HepG2 (cell line): ENCODE measurements around the gene SRCIN1. TPM values are rescaled to one million over a fixed set of nuclear protein-coding genes. Genes with fewer than 3 reads are reported as not detected.

ENCODE experiments used
- ATAC-seq: fragments of 200-7000 bp; cut with Tn5 transposase; 3 replicates; pipeline ENCODE4 v1.9.1; 2020; ENCODE audit warnings: mild to moderate bottlenecking, moderate library complexity
- BruUV-seq: library from RNA; stranded (reverse); fragments of 400-500 nt; replicated peaks from 2 replicates; lab custom pipeline; 2021; lab: Mats Ljungman, UMichigan
- CTCF ChIA-PET: fragments of 300-600 bp; formaldehyde crosslinking; extraction: SDS; loops from one replicate; lab custom pipeline; 2021; ENCODE audit warnings: low total read pairs, inconsistent platforms, low intra/inter-chr PET ratio; lab: Yijun Ruan, JAX
- POLR2A ChIA-PET: fragments of 350-600 bp; sonication (Branson Sonifier 250); formaldehyde crosslinking; loops from one replicate; lab custom pipeline; 2020; ENCODE audit warnings: antibody characterized with exemption, inconsistent platforms; lab: Yijun Ruan, JAX
- DNase-seq: peaks from one replicate; pipeline ENCODE4 v3.0.0-alpha.2; 2015; ENCODE audit warnings: low spot score
- FAIRE-seq: peaks from 3 replicates; lab custom pipeline; 2011; peaks lifted over from hg19 to GRCh38; lab: Jason Lieb, UNC
- H2AFZ ChIP-seq: one replicate; pipeline ENCODE4 v1.6.1; 2011; ENCODE audit warnings: low read length, inconsistent platforms
- H3K27ac ChIP-seq: fragments of 300-600 bp; 3 replicates; pipeline ENCODE4 v1.8.0; 2011; ENCODE audit warnings: mixed run types, mild to moderate bottlenecking, mixed read lengths, low read length, inconsistent platforms; ENCODE audit not compliant: insufficient read depth; ENCODE audit errors: extremely low read length
- H3K27me3 ChIP-seq, 2 experiments: fragments of 200-600 bp in 1 of 2; 2 replicates in 1 of 2; 3 replicates in 1 of 2; pipeline versions ENCODE4 v1.6.0 to v1.8.0; 2011; ENCODE audit warnings: low read length in 2 of 2, mild to moderate bottlenecking in 2 of 2, moderate library complexity in 2 of 2, inconsistent platforms in 1 of 2; ENCODE audit not compliant: insufficient read depth in 2 of 2, control insufficient read depth in 1 of 2
- H3K36me3 ChIP-seq, 2 experiments: fragments of 200-600 bp in 1 of 2; replicated peaks in 1 of 2; 2 replicates in 1 of 2; 3 replicates in 1 of 2; pipeline versions ENCODE4 v1.5.1 to v1.8.0; 2011; ENCODE audit warnings: low read length in 2 of 2, inconsistent platforms in 1 of 2; ENCODE audit not compliant: insufficient read depth in 2 of 2, control insufficient read depth in 1 of 2
- H3K4me1 ChIP-seq: 2 replicates; pipeline ENCODE4 v1.5.1; 2012; ENCODE audit warnings: low read length, inconsistent platforms; ENCODE audit not compliant: insufficient read depth
- H3K4me2 ChIP-seq: 2 replicates; pipeline ENCODE4 v1.6.0; 2011; ENCODE audit warnings: low read depth, low read length, inconsistent platforms
- H3K4me3 ChIP-seq, 3 experiments: fragments of 200-600 bp in 1 of 3; sonication (generic), shearing (Covaris generic) in 1 of 3; replicated peaks in 1 of 3; 2 replicates each; pipeline ENCODE4 v1.5.1; 2011 to 2016; ENCODE audit warnings: low read length in 3 of 3, inconsistent platforms in 2 of 3, low read depth in 2 of 3, mild to moderate bottlenecking in 2 of 3, control low read depth in 1 of 3, mixed read lengths in 1 of 3; ENCODE audit not compliant: insufficient read depth in 1 of 3
- H3K79me2 ChIP-seq: one replicate; pipeline ENCODE4 v1.6.1; 2011; ENCODE audit warnings: low read length, inconsistent platforms; ENCODE audit not compliant: insufficient read depth
- H3K9ac ChIP-seq: 2 replicates; pipeline ENCODE4 v1.6.0; 2011; ENCODE audit warnings: mild to moderate bottlenecking, low read depth, low read length, inconsistent platforms; ENCODE audit not compliant: insufficient read depth
- H3K9me3 ChIP-seq: 2 replicates; pipeline ENCODE4 v1.5.1; 2012; ENCODE audit warnings: mild to moderate bottlenecking, low read length
- H4K20me1 ChIP-seq: 2 replicates; pipeline ENCODE4 v1.6.0; 2011; ENCODE audit warnings: inconsistent platforms, mild to moderate bottlenecking, low read length, moderate library complexity; ENCODE audit not compliant: insufficient read depth
- ATF7-NPFF ChIP-seq: sonication (generic); formaldehyde crosslinking; IDR thresholded peaks from 2 replicates; pipeline ENCODE4 v1.8.1; 2023; ENCODE audit warnings: mild to moderate bottlenecking, low read depth, missing genetic modification reagents, moderate library complexity
- FOSL2 ChIP-seq: sonication (generic); formaldehyde crosslinking; IDR thresholded peaks from 2 replicates; pipeline ENCODE4 v1.4.0; 2020; ENCODE audit warnings: missing genetic modification reagents
- KLF13 ChIP-seq: sonication (generic); formaldehyde crosslinking; IDR thresholded peaks from 2 replicates; pipeline ENCODE4 v1.4.0; 2020; ENCODE audit warnings: mild to moderate bottlenecking, missing genetic modification reagents
- KLF16 ChIP-seq, 2 experiments: sonication (generic) in 1 of 2; formaldehyde crosslinking in 1 of 2; IDR thresholded peaks; 2 replicates each; pipeline versions ENCODE4 v1.6.1 to v1.8.0; 2016 to 2023; ENCODE audit warnings: missing genetic modification reagents in 2 of 2, missing compliant biosample characterization in 1 of 2
- MAFK ChIP-seq, 2 experiments: IDR thresholded peaks in 1 of 2; conservative IDR thresholded peaks in 1 of 2; 2 replicates each; pipeline ENCODE4 v1.6.1; 2011; ENCODE audit warnings: improper control_type of control experiment in 2 of 2, low read length in 2 of 2
- MBD4 ChIP-seq: IDR thresholded peaks from 2 replicates; pipeline ENCODE4 v1.6.1; 2012; ENCODE audit warnings: low read length, inconsistent platforms, borderline replicate concordance
- MEF2D ChIP-seq: sonication (generic); formaldehyde crosslinking; IDR thresholded peaks from 2 replicates; pipeline ENCODE4 v1.5.1; 2020; ENCODE audit warnings: mild to moderate bottlenecking, missing genetic modification reagents
- NFE2 ChIP-seq: sonication (generic); formaldehyde crosslinking; IDR thresholded peaks from 2 replicates; pipeline ENCODE4 v1.4.0; 2020; ENCODE audit warnings: missing genetic modification reagents
- PCBP2 ChIP-seq: fragments of 200-400 bp; formaldehyde crosslinking; optimal IDR thresholded peaks from 2 replicates; pipeline ENCODE3; 2018; ENCODE audit warnings: low read length, low read depth; ENCODE audit not compliant: poor library complexity, severe bottlenecking
- POLR2A ChIP-seq, 2 experiments: IDR thresholded peaks; 2 replicates each; pipeline ENCODE4 v1.6.1; 2011; ENCODE audit warnings: low read depth in 2 of 2, low read length in 2 of 2, mild to moderate bottlenecking in 1 of 2, moderate library complexity in 1 of 2; ENCODE audit not compliant: insufficient read depth in 1 of 2
- RFXAP ChIP-seq: sonication (generic); formaldehyde crosslinking; IDR thresholded peaks from 2 replicates; pipeline ENCODE4 v1.4.0; 2020; ENCODE audit warnings: missing genetic modification reagents, borderline replicate concordance
- SAFB2 ChIP-seq: sonication (generic); formaldehyde crosslinking; IDR thresholded peaks from 2 replicates; pipeline ENCODE4 v1.5.1; 2020; ENCODE audit warnings: missing genetic modification reagents, low read depth, mild to moderate bottlenecking, borderline replicate concordance
- SMAD9 ChIP-seq: sonication (generic); formaldehyde crosslinking; IDR thresholded peaks from 2 replicates; pipeline ENCODE4 v1.5.1; 2020; ENCODE audit warnings: mild to moderate bottlenecking, missing genetic modification reagents
- THYN1 ChIP-seq: sonication (generic); formaldehyde crosslinking; IDR thresholded peaks from 2 replicates; pipeline ENCODE4 v1.8.1; 2023; ENCODE audit warnings: low read depth, mild to moderate bottlenecking, moderate library complexity, missing genetic modification reagents, borderline replicate concordance
- TOE1 ChIP-seq: sonication (generic); formaldehyde crosslinking; IDR thresholded peaks from 2 replicates; pipeline ENCODE4 v1.4.0; 2020; ENCODE audit warnings: mild to moderate bottlenecking, missing genetic modification reagents
- ZIK1 ChIP-seq: sonication (generic); formaldehyde crosslinking; IDR thresholded peaks from 2 replicates; pipeline ENCODE4 v1.5.0; 2020; ENCODE audit warnings: mild to moderate bottlenecking, low read depth, missing genetic modification reagents, borderline replicate concordance
- ZNF549 ChIP-seq: sonication (generic); formaldehyde crosslinking; IDR thresholded peaks from 2 replicates; pipeline ENCODE4 v1.5.0; 2020; ENCODE audit warnings: missing genetic modification reagents
- ZNF7 ChIP-seq: IDR thresholded peaks from 2 replicates; pipeline ENCODE4 v1.6.1; 2016; ENCODE audit warnings: missing biosample characterization, missing genetic modification reagents
- WGBS: methylation state at CpG from one replicate; pipeline ENCODE4 v1.1.6; 2017; ENCODE audit warnings: low lambda C conversion rate; 5-methylcytosine and 5-hydroxymethylcytosine counted together
- in situ Hi-C: cut with HindIII; loops from 2 replicates; pipeline ENCODE4 v1.10.0; 2017; ENCODE audit warnings: low pct_unique_long_range_greater_than_20kb; ENCODE audit not compliant: extremely low pct_ligation_motif_present
- intact Hi-C: fragments of 100-400 bp; cut with micrococcal nuclease; formaldehyde crosslinking; loops from one replicate; pipeline ENCODE4 v1.10.0; 2022; ENCODE audit not compliant: unreplicated experiment
- polyA plus RNA-seq, 8 experiments: library from polyadenylated mRNA; depleted of rRNA in 3 of 8; stranded (reverse) in 7 of 8; unstranded in 1 of 8; fragments of >200 nt; fragmentation: Illumina TruSeq in 4 of 8; extraction: Trizol in 4 of 8; gene quantifications; 2 replicates each; pipeline versions ENCODE4 v1.2.1 to v1.2.3, GENCODE V29; 2011 to 2016; ENCODE audit warnings: low read depth in 4 of 8, missing spikeins in 1 of 8, mixed read lengths in 1 of 8; ENCODE audit not compliant: insufficient read depth in 1 of 8
- total RNA-seq, 5 experiments: library from RNA; depleted of rRNA; stranded (reverse); fragments of >200 nt; fragmentation: Illumina TruSeq; extraction: Trizol; gene quantifications; 2 replicates each; pipeline ENCODE4 v1.2.3, GENCODE V29; 2016; ENCODE audit warnings: low read depth in 1 of 5
- TF ChIP-seq, protein P1 (sequence below): sonication (generic); formaldehyde crosslinking; IDR thresholded peaks from 2 replicates; pipeline ENCODE4 v1.4.0; 2020; ENCODE audit warnings: missing genetic modification reagents
- TF ChIP-seq, protein P2 (sequence below): sonication (generic); formaldehyde crosslinking; IDR thresholded peaks from 2 replicates; pipeline ENCODE4 v1.5.1; 2020; ENCODE audit warnings: mild to moderate bottlenecking, missing genetic modification reagents, moderate library complexity
- TF ChIP-seq, protein P3 (sequence below): sonication (generic); formaldehyde crosslinking; IDR thresholded peaks from 2 replicates; pipeline ENCODE4 v1.4.0; 2020; ENCODE audit warnings: missing genetic modification reagents

The SRCIN1 gene
- total and polyA plus RNA-seq, 2 of the 13 experiments (the other 11 are each of a cell fraction or from before 2014, with no cell fraction given): 1.2 to 9.6 TPM

DNA sequence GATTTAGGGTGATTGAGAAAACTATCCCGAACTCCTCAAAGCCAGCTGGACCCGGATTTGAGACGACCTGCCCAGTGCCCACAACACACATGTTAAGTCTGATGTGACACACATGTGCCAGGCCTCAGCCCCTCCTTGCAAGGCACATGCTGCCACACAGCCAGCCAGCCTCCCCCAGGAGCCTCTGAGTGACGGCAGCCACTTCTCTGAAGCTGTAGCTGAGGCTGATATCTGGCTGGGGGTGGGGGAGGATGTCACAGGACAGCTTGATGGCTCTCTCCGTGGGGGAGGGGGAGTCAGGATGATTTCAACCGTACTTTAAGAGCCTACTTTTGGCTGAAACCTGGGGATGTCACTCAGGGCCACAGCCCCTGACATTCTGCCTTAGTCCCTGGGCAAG is 40.9 kb downstream of the SRCIN1 start (continued):
- TF ChIP-seq, protein P1, sequence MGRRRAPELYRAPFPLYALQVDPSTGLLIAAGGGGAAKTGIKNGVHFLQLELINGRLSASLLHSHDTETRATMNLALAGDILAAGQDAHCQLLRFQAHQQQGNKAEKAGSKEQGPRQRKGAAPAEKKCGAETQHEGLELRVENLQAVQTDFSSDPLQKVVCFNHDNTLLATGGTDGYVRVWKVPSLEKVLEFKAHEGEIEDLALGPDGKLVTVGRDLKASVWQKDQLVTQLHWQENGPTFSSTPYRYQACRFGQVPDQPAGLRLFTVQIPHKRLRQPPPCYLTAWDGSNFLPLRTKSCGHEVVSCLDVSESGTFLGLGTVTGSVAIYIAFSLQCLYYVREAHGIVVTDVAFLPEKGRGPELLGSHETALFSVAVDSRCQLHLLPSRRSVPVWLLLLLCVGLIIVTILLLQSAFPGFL (CRISPR knock-in tag): no peak
- no peak for TF ChIP-seq PCBP2
- TF ChIP-seq, protein P2, sequence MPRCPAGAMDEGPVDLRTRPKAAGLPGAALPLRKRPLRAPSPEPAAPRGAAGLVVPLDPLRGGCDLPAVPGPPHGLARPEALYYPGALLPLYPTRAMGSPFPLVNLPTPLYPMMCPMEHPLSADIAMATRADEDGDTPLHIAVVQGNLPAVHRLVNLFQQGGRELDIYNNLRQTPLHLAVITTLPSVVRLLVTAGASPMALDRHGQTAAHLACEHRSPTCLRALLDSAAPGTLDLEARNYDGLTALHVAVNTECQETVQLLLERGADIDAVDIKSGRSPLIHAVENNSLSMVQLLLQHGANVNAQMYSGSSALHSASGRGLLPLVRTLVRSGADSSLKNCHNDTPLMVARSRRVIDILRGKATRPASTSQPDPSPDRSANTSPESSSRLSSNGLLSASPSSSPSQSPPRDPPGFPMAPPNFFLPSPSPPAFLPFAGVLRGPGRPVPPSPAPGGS (CRISPR knock-in tag): no peak
- no peak for TF ChIP-seq MBD4
- TF ChIP-seq RFXAP: no peak
- TF ChIP-seq SAFB2 (CRISPR knock-in tag): no peak
- no peak for TF ChIP-seq TOE1 (CRISPR knock-in tag)
- no peak for TF ChIP-seq NFE2 (CRISPR knock-in tag)
- no peak for TF ChIP-seq MAFK (conservative IDR thresholded peaks at IDR 0.05 in 1 of 2, IDR thresholded peaks at IDR 0.05 in 1 of 2; ENCODE audit: low read length in 2 of 2)
- no peak for TF ChIP-seq FOSL2 (CRISPR knock-in tag)
- TF ChIP-seq POLR2A (IDR thresholded peaks at IDR 0.05; ENCODE audit: insufficient read depth in 1 of 2, low read depth in 2 of 2, low read length in 2 of 2): no peak

GRCh38 chr17:38564254-38564837 is 41.4 kb downstream of the SRCIN1 start:
- Histone ChIP-seq H2AFZ (no peak overlapping the region), H3K9me3 (no peaks in the 10 kb centered on the region), H3K36me3 (no peaks in the 10 kb centered on the region), H3K79me2 (no peaks in the 10 kb centered on the region), H3K27ac (no peak overlapping the region), H4K20me1 (no peaks in the 10 kb centered on the region; the same call in 1 of the 2 replicates), H3K27me3 (peaks cover 4 to 15% of the 10 kb centered on the region in 2 experiments; a peak in 3 of 5 replicates), H3K4me1 (peaks cover 15% of the 10 kb centered on the region), H3K9ac (no peak overlapping the region), H3K4me3 (no peak overlapping the region), H3K4me2 (no peak overlapping the region)
- POLR2A ChIA-PET: no interaction called here
- 59% methylated on average over 8 of the region's 14 CpGs for WGBS
- no peak for DNase-seq
- no TSS peak for BruUV-seq
- FAIRE-seq: no peak
- in situ Hi-C loops (no loop called here), intact Hi-C loops (no loop called here)
- ATAC-seq: no peak
- CTCF ChIA-PET: no interaction called here
- TF ChIP-seq ZNF549: no peak
- TF ChIP-seq THYN1 (CRISPR knock-in tag): no peak
- TF ChIP-seq MEF2D: no peak
- TF ChIP-seq, protein P3, sequence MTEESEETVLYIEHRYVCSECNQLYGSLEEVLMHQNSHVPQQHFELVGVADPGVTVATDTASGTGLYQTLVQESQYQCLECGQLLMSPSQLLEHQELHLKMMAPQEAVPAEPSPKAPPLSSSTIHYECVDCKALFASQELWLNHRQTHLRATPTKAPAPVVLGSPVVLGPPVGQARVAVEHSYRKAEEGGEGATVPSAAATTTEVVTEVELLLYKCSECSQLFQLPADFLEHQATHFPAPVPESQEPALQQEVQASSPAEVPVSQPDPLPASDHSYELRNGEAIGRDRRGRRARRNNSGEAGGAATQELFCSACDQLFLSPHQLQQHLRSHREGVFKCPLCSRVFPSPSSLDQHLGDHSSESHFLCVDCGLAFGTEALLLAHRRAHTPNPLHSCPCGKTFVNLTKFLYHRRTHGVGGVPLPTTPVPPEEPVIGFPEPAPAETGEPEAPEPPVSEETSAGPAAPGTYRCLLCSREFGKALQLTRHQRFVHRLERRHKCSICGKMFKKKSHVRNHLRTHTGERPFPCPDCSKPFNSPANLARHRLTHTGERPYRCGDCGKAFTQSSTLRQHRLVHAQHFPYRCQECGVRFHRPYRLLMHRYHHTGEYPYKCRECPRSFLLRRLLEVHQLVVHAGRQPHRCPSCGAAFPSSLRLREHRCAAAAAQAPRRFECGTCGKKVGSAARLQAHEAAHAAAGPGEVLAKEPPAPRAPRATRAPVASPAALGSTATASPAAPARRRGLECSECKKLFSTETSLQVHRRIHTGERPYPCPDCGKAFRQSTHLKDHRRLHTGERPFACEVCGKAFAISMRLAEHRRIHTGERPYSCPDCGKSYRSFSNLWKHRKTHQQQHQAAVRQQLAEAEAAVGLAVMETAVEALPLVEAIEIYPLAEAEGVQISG (CRISPR knock-in tag): no peak
- no peak for TF ChIP-seq ATF7-NPFF (CRISPR knock-in tag)
- no peak for TF ChIP-seq ZNF7 (CRISPR knock-in tag)
- no peak for TF ChIP-seq SMAD9 (CRISPR knock-in tag)
- TF ChIP-seq ZIK1 (CRISPR knock-in tag): no peak
- no peak for TF ChIP-seq KLF16 (CRISPR knock-in tag; IDR thresholded peaks at IDR 0.05)
- no peak for TF ChIP-seq KLF13 (CRISPR knock-in tag)
